HUES64 (cell line): ENCODE measurements around the gene UBFD1. TPM values are rescaled to one million over a fixed set of nuclear protein-coding genes. Genes with fewer than 3 reads are reported as not detected.
A peak's percentile ranks its signal among the peaks of the same experiment; 100 is the strongest.
"Not testable (repeated sequence)": the region's sequence is repeated elsewhere in the genome, so short reads cannot be mapped to it uniquely, and the experiment has no call there.

Experiments used
- H3K27ac ChIP-seq: 2 replicates; pipeline ENCODE4 v1.7.0; 2013; ENCODE audit warnings: low read depth, low read length, inconsistent platforms
- H3K27me3 ChIP-seq: 2 replicates; pipeline ENCODE4 v1.6.1; 2013; ENCODE audit warnings: mild to moderate bottlenecking, low read length; ENCODE audit not compliant: insufficient read depth
- H3K36me3 ChIP-seq: 2 replicates; pipeline ENCODE4 v1.6.1; 2013; ENCODE audit warnings: mild to moderate bottlenecking, low read length; ENCODE audit not compliant: insufficient read depth
- H3K4me1 ChIP-seq: 2 replicates; pipeline ENCODE4 v1.6.1; 2013; ENCODE audit warnings: mild to moderate bottlenecking, low read length, moderate library complexity; ENCODE audit not compliant: insufficient read depth
- H3K4me3 ChIP-seq: 2 replicates; pipeline ENCODE4 v1.5.1; 2013; ENCODE audit warnings: mild to moderate bottlenecking, low read length, moderate library complexity
- H3K9ac ChIP-seq: 2 replicates; pipeline ENCODE4 v1.6.1; 2013; ENCODE audit warnings: mild to moderate bottlenecking, low read depth, low read length
- H3K9me3 ChIP-seq: 2 replicates; pipeline ENCODE4 v1.6.1; 2013; ENCODE audit warnings: low read depth, low read length; ENCODE audit not compliant: insufficient read depth
- WGBS: fragments of 150-250, 120-280 bp; methylation state at CpG from one replicate; pipeline ENCODE4 v1.1.7; 2013; ENCODE audit warnings: missing lambda C conversion rate; 5-methylcytosine and 5-hydroxymethylcytosine counted together
- polyA plus RNA-seq, 2 experiments: library from polyadenylated mRNA; stranded (reverse); fragments of 50-300 nt; gene quantifications; one replicate each; pipeline ENCODE4 v1.2.3, GENCODE V29; 2013

UBFD1 gene
- 62.3 TPM for polyA plus RNA-seq (2013, experiment 1 of 2)
- polyA plus RNA-seq (2013, experiment 2 of 2), result 55.3 TPM

- Histone ChIP-seq H3K9ac (peak within 1 kb of the TSS; percentile 96), H3K4me1 (no peaks in the 10 kb centered on the region), H3K36me3 (peaks cover 65% of the 10 kb centered on the region), H3K27me3 (no peaks in the 10 kb centered on the region), H3K4me3 (peak within 1 kb of the TSS; percentile 83), H3K9me3 (no peaks in the 10 kb centered on the region), H3K27ac (peak within 1 kb of the TSS; percentile 98)
- WGBS, result 3% methylated on average over 65 of the region's 65 CpGs
These were observed at the start of gene UBFD1, which contains the start of gene EARS2 for GRCh38 chr16:23556881-23557778. TSS of gene UBFD1 (plus strand) at chr16:23557727. CDS start at chr16:23557743, 16 bp downstream. TSS of gene EARS2 (minus strand) at chr16:23557350. CDS start at chr16:23557343, 7 bp downstream.

DNA sequence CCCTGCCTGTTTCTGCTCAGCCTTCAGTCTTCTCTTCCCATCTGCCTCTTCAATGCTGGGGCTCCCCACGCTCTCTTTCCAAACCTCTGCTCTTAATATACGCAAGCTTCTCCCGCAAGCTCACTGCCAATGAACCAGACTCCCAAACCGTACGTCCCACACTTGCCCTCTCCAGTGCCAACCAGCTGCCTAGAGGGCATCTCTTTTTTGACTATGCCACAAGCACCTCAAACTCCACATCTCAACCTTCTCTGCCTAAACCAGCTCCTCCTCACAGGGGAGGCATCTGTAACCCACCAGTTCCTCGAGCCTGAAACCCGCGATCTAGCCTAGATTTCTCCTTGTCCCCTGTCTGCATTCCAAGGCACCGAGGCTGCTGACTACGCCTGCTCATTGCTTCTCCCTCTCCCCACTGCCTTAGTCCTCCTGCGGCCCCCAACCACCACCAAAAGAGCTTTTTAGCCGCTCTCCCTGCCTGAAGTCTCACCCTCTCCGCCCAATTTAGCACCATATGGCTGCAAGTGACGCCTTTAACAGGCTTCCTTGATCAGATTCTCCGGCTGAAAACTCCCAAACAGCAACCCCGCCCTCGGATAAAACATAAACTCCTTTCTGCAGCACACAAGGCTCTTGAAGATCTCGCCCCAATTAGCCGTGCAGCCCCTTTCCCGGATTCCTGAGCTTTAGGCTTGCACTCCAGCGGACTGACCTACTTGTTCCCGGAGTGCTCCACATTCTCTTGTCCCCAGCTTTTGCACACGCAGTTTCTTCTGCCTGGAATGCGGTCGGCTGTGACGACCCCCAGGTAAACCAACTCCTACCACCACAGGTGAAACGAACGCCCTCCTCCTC, 48.7 kb upstream of the UBFD1 start:
- Histone ChIP-seq H3K4me1 (peaks cover 27% of the 10 kb centered on the region), H3K4me3 (peak overlapping the region; percentile 86), H3K27ac (no peak overlapping the region), H3K36me3 (peaks cover 3% of the 10 kb centered on the region; the same call in 1 of the 2 replicates), H3K9ac (peak overlapping the region; percentile 95), H3K9me3 (no peaks in the 10 kb centered on the region), H3K27me3 (no peaks in the 10 kb centered on the region)
- WGBS, result 20% methylated on average over 28 of the region's 28 CpGs

GRCh38 chr16:23509441-23509754, 48.1 kb upstream of the UBFD1 start:
- Histone ChIP-seq H3K36me3 (peaks cover 4% of the 10 kb centered on the region; the same call in 1 of the 2 replicates), H3K27me3 (no peaks in the 10 kb centered on the region), H3K9ac (peak overlapping the region; percentile 95), H3K4me3 (peak overlapping the region; percentile 86), H3K4me1 (peaks cover 22% of the 10 kb centered on the region), H3K27ac (no peak overlapping the region), H3K9me3 (no peaks in the 10 kb centered on the region)
- 0% methylated on average over 2 of the region's 5 CpGs for WGBS

- H3K36me3 ChIP-seq, result peaks cover 7% of the 10 kb centered on the region
- H3K9me3 ChIP-seq, result no peaks in the 10 kb centered on the region
- peak overlapping the region; percentile 86 for H3K27ac ChIP-seq
- peak overlapping the region; percentile 95 for H3K9ac ChIP-seq
- WGBS, result 1% methylated on average over 17 of the region's 17 CpGs
- H3K4me1 ChIP-seq, result peaks cover 19% of the 10 kb centered on the region
- no peaks in the 10 kb centered on the region for H3K27me3 ChIP-seq
- H3K4me3 ChIP-seq, result peak overlapping the region; percentile 86
These were observed 47.8 kb upstream of the UBFD1 start for GRCh38 chr16:23509782-23510163.

GRCh38 chr16:23510164-23510914, 47.2 kb upstream of the UBFD1 start, which contains the start of gene GGA2:
TSS of gene GGA2 (minus strand) at chr16:23510494. CDS start at chr16:23510411, 83 bp downstream.
- Histone ChIP-seq H3K36me3 (peaks cover 9% of the 10 kb centered on the region), H3K4me1 (peaks cover 14% of the 10 kb centered on the region), H3K27ac (peak within 1 kb of the TSS; percentile 86), H3K9me3 (no peaks in the 10 kb centered on the region), H3K27me3 (no peaks in the 10 kb centered on the region), H3K4me3 (peak within 1 kb of the TSS; percentile 86), H3K9ac (peak within 1 kb of the TSS; percentile 95)
- WGBS, result 5% methylated on average over 71 of the region's 71 CpGs

DNA sequence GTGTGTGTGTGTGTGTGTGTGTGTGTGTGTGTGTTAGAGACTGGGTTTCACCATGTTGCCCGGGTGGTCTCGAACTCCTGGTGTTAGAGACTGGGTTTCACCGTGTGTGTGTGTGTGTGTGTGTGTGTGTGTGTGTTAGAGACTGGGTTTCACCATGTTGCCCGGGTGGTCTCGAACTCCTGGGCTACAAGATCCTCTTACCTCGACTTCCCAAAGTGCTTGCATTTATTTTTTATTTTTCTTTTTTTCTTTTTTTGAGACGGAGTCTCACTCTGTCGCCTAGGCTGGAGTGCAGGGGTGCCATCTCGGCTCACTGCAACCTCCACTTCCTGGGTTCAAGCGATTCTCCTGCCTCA, 46.6 kb upstream of the UBFD1 start:
- H3K9ac ChIP-seq, H3K9me3 ChIP-seq, H3K27ac ChIP-seq, H3K27me3 ChIP-seq: not testable (repeated sequence)
- peak overlapping the region; percentile 86 for H3K4me3 ChIP-seq
- peaks cover 12% of the 10 kb centered on the region for H3K36me3 ChIP-seq
- WGBS, result 82% methylated on average over 8 of the region's 10 CpGs
- peaks cover 11% of the 10 kb centered on the region for H3K4me1 ChIP-seq

GRCh38 chr16:23511731-23512130, 45.8 kb upstream of the UBFD1 start:
- Histone ChIP-seq H3K4me3 (no peak overlapping the region), H3K4me1 (peaks cover 5% of the 10 kb centered on the region; the same call in 1 of the 2 replicates), H3K27ac (no peak overlapping the region), H3K27me3 (no peaks in the 10 kb centered on the region), H3K36me3 (peaks cover 9% of the 10 kb centered on the region), H3K9ac (no peak overlapping the region), H3K9me3 (no peaks in the 10 kb centered on the region)
- 90% methylated on average over 6 of the region's 7 CpGs for WGBS

DNA sequence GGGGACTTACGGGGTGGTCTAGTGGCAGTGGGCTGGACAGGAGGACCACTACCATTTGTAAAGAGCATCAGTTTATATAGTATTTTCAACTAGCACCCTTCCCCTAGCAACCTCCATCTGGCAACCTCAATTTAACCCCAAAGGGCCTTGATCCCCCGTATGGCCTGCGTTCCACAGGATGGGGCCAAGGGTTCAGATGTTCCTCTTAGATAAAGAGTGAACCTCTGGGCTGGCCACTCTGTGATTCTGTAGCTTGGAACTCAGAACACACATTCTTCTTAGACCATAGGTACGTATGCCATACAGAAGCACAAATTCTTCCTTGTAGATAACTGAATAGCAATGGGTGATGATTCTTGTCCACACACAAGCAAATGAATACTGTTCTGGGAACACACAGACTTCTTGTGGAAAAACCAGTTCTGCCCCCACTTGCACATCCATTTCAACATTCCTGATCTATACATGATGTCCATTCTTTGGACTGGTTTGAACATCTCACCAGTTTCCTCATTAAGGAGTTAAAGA, 45.3 kb upstream of the UBFD1 start:
- 92% methylated on average over 4 of the region's 4 CpGs for WGBS

DNA sequence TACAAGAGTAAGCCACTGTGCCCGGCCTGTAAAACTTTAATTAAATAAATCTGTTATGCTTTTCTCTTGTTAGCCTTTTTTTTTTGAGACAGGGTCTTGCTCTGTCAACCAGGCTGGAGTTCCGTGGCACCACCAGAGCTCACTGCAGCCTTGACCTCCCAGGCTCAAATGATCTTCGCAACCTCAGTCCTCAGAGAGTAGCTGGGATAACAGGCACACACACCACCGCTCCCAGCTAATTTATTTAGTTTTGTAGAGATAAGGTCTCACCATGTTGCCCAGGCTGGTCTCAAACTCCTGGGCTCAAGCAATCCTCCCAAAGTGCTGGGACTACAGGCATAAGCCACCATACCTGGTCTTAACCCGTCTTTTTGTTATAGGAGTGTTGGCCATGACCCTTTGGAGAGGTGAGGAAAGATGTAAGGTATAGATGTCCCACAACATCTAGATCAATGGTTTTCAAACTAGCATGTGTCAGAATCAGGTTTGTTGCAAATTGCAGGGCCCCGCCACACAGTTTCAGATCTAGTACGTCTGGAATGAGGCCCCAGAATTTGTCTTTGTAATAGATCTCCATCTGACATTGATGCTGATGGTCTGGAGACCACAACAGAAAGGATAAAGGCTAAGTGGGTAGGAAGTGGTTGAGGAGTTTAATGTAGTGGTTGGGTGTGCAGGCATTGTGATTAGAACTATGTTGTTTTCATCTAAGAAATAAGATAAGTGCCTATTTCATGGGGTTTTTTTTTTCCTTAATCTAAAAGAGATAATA, 43.0 kb upstream of the UBFD1 start:
- H3K4me1 ChIP-seq, result no peaks in the 10 kb centered on the region
- 92% methylated on average over 7 of the region's 7 CpGs for WGBS
- no peaks in the 10 kb centered on the region for H3K27me3 ChIP-seq
- H3K4me3 ChIP-seq, result no peak overlapping the region
- no peak overlapping the region for H3K27ac ChIP-seq
- H3K36me3 ChIP-seq, result peaks cover 18% of the 10 kb centered on the region
- no peaks in the 10 kb centered on the region for H3K9me3 ChIP-seq
- H3K9ac ChIP-seq, result no peak overlapping the region

More for the DNA sequence above, 45.3 kb upstream of the UBFD1 start:
- Histone ChIP-seq H3K27me3 (no peaks in the 10 kb centered on the region), H3K9ac (no peak overlapping the region), H3K4me1 (0 out of 2 replicates have a peak, but pooled peaks cover under 1% of the 10 kb centered on the region), H3K9me3 (no peaks in the 10 kb centered on the region), H3K27ac (no peak overlapping the region), H3K36me3 (peaks cover 9% of the 10 kb centered on the region), H3K4me3 (no peak overlapping the region)

- Histone ChIP-seq H3K9me3 (no peaks in the 10 kb centered on the region), H3K36me3 (peaks cover 28% of the 10 kb centered on the region), H3K27ac (no peak overlapping the region), H3K9ac (no peak overlapping the region), H3K4me3 (no peak overlapping the region), H3K27me3 (no peaks in the 10 kb centered on the region), H3K4me1 (no peaks in the 10 kb centered on the region)
- WGBS, result 94% methylated on average over 5 of the region's 5 CpGs
These were observed 41.6 kb upstream of the UBFD1 start for GRCh38 chr16:23515881-23516280.
